SKM-1 (cell line): ENCODE measurements around the gene TBL1XR1.
"Not testable (repeated sequence)": the region's sequence is repeated elsewhere in the genome, so short reads cannot be mapped to it uniquely, and the experiment has no call there.

Source experiments
- DNase-seq: peaks from one replicate; lab custom pipeline; 2025; ENCODE audit not compliant: unreplicated experiment; lab: John Stamatoyannopoulos, UW

The TBL1XR1 gene

DNA sequence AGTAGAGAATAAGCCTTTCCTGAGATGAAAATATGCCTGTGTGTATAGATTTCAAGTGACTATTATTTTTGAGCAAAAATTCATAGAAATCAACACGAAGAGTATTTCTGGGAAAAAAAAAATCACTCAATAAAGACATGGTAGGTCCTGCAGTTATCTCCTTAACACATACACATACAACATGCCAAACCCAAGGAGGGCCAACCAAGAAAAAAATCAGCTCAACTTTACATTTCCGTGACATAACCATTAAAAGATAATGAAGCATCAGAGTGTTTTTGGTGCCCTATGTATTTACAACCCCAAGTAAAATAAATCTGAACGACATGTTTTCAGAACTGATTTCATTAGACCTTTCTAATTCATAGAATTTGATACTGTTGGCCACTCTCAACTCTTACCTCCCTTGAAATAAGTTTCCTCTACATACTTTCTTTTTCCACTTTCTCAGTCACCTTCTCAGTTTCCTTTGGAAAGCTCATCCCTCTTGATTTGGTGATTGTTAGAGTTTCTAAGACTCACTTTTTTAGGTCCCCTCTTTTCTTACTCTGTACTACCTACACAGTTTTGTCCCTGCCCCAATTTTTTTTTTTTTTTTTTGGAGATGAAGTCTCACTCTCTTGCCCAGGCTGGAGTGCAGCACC, 162.3 kb downstream of the TBL1XR1 start:
- no peak for DNase-seq

DNA sequence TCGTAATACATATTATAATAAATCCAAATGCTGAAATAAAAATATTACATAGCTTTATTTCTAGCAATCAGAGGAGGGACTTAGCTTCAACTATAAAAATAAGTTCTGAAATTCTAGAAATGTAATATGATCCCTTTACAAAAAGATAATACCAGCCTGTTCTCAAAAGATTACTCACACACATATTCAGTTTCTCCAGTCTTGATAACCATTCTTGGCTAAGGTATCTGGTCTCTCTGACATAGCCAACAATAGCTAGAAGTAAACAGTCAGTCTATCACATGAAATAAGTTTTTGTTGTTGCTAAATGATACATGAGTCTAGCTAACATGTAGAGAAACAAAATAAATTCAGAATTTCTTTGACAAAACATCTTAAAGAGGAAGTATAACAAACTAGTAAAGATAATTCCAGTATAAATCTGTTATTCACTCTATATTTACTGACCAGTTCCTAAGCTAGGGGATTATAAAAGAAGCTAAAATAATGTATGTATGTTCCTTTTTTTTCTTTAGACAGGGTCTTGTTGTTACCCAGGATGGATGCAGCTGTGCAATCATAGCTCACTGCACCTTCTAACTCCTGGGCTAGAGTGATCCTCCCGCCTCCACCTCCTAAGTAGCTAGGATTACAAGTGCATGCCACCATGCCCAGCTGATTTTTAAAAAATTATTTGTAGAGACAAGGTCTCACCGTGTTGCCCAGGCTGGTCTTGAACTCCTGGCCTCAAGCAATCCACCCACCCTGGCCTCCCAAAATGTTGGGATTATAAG, 170.6 kb downstream of the TBL1XR1 start:
- DNase-seq = no peak

DNA sequence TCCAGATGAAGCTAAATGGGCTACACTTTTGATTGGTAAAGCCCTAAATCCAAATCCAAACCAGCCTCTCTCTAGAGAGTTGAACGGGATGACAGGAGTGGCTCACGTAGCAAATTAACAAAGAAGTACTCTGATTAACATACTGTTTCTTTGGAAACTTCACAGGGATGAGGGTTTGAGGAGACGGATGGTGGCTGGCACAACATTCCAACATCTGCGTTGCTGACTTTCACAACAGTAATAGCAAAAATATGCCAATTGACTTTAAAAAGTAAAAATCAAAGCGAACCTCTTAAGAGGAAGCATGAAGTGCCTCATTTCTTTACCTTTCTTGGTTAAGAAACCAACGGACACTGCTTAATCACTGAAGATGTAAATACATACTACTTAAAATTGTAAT, 181.4 kb downstream of the TBL1XR1 start:
- DNase-seq = no peak

DNA sequence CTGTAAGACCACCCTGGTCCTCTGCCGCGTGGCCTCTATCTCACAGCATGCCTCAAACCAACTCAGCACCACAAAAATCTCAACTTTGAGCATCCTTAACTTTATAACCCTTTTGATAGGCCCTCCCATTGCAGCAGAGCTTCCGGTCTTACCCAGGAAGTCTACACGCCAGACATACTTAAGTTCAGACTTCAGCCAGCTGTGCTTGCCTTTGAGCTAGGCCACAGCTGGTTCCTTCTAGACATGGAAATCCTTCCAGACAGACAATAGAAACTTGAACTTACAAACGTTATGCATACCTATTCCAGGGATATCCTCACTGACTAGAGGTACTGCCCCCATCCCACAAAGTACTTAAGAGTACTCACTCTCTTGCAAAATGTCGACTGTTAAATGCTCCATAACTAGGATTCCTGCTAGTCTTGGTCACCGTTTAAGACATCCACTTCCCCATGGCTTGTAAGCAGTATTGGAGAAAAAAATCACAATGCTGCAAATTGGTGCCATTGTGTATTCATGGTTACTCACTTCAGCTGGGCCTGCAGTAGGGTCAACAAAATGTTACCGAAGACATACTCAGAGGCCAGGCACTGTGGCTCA, 183.5 kb downstream of the TBL1XR1 start:
- no peak for DNase-seq

DNA sequence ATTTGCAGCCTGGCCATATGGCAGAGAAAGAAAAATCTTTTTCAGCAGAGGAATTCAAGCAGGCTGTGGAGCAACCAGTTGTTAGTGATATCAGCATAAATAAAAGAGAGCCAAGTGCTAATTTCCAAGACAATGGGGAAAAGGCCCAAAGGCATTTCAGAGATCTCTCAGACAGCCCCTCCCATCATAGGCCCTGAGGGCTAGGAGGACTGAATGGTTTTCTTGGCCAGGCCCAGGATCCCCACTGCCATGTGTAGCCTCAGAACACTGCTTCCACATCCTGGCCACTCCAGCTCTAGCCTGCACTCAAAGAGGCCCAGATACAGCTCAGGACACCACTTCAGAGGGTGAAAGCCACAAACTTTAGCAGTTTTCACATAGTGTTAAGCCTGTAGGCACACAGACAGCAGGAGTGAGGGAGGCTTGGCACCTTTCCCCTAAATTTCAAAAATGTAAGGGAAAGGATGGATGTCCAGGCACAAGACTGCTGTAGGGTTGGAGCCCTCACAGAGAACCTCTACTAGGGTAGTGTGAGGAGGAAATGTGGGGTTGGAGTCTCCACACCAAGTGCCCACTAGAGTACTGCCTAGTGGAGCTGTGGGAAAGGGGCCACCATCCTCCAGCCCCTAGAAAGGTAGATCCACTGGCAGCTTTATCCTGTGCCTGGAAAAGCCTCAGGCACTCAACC, 191.4 kb downstream of the TBL1XR1 start:
- no peak for DNase-seq

DNA sequence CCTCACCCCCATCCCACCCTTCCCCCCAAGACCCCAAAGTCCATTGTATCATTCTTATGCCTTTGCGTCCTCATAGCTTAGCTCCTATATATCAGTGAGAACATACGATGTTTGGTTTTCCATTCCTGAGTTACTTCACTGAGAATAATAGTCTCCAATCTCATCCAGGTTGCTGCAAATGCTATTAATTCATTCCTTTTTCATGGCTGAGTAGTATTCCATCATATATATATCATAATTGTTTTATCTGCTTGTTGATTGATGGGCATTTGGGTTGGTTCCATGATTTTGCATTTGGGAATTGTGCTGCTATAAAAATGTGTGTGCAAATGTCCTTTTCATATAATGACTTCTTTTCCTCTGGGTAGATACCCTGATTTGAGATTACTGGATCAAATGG, 197.1 kb downstream of the TBL1XR1 start:
- not testable (repeated sequence) for DNase-seq

DNA sequence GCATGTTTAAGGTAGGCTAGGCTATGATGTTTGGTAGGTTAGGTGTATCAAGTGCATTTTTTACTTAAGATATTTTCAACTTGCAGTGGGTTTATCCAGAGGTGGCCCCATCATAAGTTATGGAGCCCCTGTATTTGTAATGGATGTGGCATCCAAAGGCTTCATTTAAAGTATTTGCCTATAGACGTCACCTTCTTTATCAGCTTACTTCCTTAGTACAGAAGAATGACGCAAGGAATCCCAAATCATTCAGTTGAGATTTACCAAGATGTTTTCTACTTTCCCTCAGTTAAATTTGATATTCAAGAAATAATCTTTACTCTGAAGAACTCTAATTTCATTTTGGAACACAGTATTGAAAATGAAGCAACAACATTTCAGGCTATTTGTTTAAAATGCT, 201.3 kb downstream of the TBL1XR1 start:
- no peak for DNase-seq

DNA sequence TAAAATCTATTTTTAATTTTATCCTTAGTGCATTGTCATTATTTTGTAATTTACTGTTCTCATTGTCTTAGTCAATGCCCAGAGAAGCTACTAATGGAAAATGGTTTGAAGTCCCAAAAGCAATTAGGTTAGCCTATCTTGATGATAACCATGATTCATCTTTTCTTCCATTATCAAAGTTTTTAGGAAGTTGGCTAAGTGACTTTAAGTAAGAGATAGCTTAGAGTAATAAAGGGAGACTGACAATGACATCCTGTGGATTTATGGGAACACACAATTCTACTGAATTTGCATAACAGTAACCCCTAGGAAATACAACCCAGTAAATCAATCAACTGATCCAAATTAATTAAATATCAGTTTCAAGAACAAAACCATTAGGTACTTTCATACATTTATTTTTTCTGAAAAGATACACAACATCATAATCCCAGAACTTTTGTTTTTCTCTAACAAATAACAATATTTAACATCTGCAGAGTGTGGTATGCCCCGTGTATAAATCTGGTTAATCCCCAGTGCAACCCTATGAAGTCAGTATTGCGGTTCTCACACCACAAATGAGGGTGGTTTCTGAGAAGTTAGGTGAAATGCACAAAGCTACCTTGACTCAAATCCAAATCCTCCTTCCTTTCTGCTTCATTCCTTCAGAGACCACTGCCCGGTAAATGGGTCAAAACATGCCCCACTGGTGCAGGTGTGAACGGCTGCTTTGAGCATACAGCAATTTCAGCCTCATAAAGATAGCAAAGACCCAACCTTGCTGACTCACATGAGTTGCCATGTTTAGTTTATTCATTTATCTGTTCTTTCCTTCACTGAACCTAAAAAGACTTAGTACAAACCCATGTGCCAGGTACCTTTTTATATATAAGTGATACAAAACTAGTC, 202.1 kb downstream of the TBL1XR1 start:
- DNase-seq = no peak

DNA sequence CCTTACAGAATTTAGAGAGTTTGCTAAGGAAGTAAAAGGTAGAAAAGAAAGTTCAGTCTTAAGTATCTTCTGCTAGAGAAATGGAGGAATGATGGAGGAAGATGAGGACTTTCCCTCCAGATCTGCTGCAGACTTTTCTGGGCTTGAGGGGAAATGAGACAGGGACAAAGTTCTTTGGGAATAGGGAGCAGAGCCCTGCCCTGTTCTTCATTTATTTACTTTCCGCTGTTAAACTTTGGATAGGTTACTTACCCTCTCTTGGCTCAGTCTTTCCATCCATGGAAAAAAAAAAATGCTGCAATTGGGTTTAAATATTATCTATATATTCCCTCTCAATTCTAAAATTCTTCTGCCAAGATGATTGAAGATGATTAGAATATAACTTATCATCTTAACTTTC, 202.9 kb downstream of the TBL1XR1 start:
- no peak for DNase-seq

DNA sequence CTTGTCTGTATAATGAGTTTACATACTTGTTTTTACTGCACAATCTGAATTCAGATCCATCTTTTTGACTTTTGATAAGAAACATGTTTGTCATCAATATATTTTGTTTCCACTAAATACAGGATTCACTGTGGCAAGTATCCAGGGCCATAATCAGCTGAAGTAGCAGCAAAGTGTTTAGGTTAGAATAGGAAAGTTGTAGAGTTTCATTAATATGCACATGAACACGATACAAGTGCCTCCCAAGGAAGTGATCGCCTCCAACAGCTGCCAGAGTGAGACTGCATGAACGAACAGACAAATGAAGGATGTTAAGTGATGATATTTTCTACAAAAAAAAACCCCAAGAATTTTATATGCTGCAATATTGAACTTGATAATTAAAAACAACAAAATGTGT, 204.3 kb downstream of the TBL1XR1 start:
- DNase-seq = no peak

DNA sequence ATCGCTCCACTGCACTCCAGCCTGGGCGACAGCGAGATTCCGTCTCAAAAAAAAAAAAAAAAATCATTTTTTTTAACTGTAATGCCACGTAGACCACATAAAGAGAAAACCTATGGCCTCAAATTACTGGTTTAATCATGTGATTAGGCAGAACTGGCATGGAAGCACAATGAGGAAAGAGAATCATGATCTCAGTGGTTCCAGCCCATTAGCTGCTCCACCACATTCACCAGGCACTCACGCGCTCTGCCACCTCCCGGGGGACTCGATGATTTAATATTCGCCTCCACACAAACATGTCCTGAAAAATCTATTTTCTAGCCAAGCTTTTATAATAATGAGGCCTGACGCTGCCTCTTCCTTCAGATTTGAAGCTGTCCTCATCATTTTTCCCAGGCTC, 204.7 kb downstream of the TBL1XR1 start:
- no peak for DNase-seq

DNA sequence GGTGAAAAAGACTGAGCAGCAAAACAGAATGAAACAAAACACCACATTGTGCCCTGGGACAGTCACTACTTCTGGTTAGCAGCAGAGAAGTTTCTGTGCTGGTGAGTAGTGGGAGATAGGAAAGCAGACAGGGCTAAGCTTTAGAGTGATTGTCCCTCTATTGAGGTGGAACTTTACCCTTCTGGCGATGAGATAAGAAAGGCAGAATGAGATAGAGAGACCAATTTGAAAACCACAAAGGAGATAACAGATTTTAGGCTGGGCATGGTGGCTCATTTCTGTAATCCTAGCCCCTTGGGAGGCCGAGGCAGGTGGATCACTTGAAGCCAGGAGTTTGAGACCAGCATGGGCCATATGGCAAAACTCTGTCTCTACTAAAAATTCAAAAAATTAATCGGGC, 208.5 kb downstream of the TBL1XR1 start:
- no peak for DNase-seq

DNA sequence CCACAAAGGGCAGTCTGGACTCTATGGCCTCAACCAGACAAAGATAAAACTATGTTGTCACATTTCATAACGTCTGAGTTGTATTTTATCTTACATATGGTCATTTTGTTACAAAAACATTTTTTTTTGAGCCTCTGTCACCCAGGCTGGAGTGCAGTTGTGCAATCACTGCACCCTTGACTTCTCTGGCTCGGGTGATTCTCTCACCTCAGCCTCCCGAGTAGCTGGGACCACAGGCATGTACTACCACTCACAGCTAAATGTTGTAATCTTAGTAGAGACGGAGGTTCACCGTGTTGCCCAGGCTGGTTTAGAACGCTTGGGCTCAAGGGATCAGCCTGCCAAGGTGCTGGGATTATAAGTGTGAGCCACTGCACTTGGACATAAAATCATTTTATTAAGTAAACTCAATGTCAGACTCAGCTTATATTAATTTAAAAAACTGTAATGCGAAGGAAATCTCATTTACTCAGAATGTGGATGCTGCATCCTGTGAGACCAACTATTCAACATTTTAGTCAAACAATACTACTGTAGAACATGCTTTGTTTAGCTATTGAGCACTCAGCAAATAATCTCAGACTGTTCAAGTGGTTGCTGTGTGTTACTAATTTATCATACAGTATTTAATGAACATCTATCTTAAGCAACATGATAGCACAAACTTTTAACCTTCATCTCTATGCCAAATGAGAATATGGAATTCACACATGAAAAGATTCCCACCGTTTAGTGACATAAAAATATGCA, 209.2 kb downstream of the TBL1XR1 start:
- DNase-seq = no peak

DNA sequence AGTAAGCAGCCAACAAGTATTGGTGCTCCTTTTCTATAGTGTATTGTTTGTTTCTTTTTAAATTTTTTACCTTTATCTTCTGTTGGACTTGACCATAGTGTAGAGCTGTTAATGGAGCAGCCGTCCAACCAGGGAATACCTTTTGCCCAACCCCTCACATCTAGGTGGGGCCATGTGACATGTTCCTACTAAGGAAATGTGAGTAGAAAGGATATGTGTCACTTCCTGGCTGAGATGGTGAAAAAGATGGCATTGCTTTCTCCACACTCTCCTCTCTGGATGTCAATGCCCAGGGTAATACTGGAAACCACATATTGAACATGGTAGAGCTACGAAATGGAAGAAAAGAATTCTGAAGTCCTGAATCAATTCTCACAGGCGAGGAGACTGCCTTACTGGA, 218.8 kb downstream of the TBL1XR1 start:
- DNase-seq = no peak

DNA sequence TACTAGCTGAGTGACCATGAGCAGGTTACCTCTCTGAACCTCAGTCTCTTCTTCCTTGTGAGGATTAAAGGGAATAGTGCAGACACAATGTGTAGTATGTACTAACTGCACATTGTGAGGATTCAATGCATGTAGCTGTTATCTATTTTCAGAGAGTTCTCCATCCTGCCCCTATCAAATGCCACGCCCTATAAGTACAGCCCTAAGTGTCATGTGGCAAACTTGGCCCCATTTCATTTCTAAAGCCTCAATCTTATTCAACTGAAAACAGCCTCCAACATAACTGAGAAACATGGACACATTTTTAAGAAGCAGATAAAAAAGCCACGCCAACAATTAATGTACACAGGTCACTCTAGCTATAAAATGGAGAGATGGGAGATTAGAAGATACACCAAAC, 220.0 kb downstream of the TBL1XR1 start:
- no peak for DNase-seq

DNA sequence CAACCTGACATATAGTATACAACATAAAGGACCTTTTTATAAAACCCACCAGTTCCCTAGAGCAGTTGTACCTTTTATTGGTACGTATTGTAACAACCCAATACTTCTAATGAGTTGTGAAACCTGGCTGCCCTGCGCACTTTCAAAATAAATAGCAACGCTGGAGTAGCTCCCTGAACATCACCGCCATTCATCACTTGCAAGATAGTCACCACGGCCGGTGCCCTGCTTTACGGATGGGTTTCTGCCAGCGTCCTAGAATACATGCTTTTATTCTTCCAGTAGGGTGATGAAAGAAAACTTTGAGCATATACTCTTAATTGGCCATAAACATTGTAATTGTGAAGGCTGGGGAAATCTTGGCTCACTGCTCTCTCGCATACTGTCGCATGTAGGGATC, 220.7 kb downstream of the TBL1XR1 start:
- no peak for DNase-seq

DNA sequence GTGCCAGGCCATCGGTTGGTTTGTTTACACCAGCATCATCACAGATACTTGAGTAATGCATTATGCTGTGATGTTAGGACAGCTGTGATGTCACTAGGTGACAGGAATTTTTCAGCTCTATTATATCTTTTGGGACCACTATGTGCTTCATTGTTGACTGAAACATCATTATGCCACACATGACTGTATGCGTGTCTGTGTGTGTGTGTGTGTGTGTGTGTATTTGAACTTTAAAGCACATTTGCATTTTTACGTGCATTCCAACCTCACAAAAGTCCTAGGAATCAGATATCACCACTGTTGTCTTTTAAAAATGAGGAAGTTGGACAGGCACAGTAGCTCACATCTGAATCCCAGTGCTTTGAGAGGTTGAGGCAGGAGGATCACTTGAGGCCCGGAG, 223.0 kb downstream of the TBL1XR1 start:
- DNase-seq = no peak

DNA sequence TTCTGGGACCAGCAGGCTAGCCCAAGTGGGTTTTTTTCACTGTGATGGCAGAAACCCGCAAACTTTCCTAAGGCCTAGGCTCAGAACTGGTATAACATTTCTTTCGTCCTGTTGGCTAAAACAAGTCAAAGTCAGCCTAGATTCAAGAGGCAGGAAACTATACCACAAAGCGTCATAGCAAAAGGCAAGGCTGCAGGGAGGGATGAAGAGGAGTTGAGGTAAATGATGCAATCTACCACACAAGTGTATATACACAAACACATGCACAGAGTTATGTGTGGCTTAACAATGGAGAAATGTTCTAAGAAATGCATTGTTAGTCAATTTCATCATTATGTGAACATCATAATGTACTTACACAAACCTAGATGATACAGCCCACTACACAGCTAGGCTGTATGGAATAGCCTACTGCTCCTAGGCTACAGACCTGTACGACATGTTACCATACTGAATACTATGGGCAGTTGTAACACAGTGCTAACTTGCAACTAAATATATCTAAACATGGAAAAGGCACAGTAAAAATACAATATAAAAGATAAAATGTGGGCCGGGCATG, 225.6 kb downstream of the TBL1XR1 start:
- DNase-seq = no peak

DNA sequence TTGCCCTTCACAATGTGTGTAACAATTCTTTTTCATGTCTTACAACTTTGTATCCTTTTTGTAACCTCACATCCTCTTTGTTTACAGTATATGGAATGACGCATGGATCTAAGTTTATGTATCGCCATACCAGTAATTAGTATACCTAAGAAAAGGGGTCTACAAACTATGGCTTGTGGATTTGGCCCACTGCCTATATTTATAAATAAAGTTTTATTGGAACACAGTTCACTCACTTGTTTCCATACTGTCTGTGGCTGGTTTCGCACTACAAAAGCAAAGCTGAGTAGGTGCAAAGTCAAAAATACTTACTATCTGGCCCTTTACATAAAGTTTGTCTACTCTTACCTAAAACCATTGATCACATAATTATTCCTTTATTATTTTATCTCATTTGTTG, 226.5 kb downstream of the TBL1XR1 start:
- no peak for DNase-seq

DNA sequence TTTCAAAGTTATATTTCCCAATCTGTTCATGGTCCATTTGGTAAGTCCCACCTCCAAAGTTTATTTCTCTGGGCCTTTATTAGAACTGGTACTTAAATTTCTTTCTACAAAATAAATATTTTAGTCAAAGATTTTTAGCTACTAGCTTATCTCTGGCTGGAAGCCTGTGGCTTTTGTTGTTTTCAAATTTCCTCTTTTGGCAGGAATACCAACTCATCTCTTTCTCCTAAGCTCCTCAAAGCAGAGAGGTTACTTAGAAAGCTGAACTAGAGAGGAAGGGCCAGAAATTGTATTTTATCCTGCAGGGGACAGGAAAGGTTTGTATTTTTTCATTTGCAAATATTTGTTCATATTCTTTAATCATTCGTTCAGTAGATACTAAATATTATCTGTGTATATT, 227.8 kb downstream of the TBL1XR1 start:
- no peak for DNase-seq
